ENCODE results near the gene GUCA1A. TPM values are rescaled to one million over a fixed set of nuclear protein-coding genes. Genes with fewer than 3 reads are reported as not detected.
A peak's percentile ranks its signal among the peaks of the same experiment; 100 is the strongest.
"Not testable (repeated sequence)": the region's sequence is repeated elsewhere in the genome, so short reads cannot be mapped to it uniquely, and the experiment has no call there.

Gene GUCA1A
- total RNA-seq, 1 experiment from 2014 or later, result not detected

DNA sequence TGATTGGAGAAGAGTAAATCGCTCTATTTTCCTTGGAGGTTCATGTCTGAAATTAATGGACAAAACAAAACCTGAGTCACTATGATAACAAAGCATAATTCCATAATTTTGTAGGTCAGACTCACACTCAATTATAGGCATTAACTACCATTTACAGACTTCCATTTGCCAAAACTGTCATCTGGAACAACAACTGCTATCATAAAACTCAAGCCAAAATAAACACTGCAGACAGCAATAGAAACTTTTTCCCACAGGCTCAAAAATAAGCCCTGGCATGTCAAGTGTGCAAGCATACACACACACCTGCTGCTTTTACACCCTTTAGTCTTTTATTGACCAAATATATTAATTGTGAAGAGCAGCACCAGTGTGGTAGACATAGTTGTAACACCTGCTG, 37.4 kb downstream of the GUCA1A start:
- H3K9ac ChIP-seq (ENCODE audit: low read length), result peak overlapping the region; percentile 73
- CTCF ChIA-PET, result no interaction called here
- H3K36me3 ChIP-seq (ENCODE audit: low read depth, low read length), result peaks cover 49% of the 10 kb centered on the region
- POLR2A ChIA-PET (ENCODE audit: unreplicated experiment), result no interaction called here
- ATAC-seq, result peak; percentile 8
- peaks cover 90% of the 10 kb centered on the region for H3K4me1 ChIP-seq (ENCODE audit: insufficient read depth, low read length)
- no peaks in the 10 kb centered on the region for H3K9me3 ChIP-seq (ENCODE audit: low read length)
- H3K9me2 ChIP-seq (replicated peaks; ENCODE audit: low read length), result no peaks in the 10 kb centered on the region
- intact Hi-C loops (cut with micrococcal nuclease), result no loop called here
- peak overlapping the region; percentile 91 for H3K27ac ChIP-seq (ENCODE audit: low read length)
- H3F3A ChIP-seq (ENCODE audit: low read length, unreplicated experiment), result peaks cover 27% of the 10 kb centered on the region
- no peaks in the 10 kb centered on the region for H4K20me1 ChIP-seq (ENCODE audit: low read length)
- no peak overlapping the region for H3K4me3 ChIP-seq (ENCODE audit: low read length)
- H2AFZ ChIP-seq (ENCODE audit: low read length), result no peak overlapping the region
- H3K4me2 ChIP-seq (ENCODE audit: low read length), result peak overlapping the region; percentile 49
- H3K79me2 ChIP-seq (ENCODE audit: low read length), result peaks cover 47% of the 10 kb centered on the region
- peak; percentile 42 for DNase-seq
- no TSS peak for BruUV-seq (replicated peaks)
- TF ChIP-seq, protein P1, sequence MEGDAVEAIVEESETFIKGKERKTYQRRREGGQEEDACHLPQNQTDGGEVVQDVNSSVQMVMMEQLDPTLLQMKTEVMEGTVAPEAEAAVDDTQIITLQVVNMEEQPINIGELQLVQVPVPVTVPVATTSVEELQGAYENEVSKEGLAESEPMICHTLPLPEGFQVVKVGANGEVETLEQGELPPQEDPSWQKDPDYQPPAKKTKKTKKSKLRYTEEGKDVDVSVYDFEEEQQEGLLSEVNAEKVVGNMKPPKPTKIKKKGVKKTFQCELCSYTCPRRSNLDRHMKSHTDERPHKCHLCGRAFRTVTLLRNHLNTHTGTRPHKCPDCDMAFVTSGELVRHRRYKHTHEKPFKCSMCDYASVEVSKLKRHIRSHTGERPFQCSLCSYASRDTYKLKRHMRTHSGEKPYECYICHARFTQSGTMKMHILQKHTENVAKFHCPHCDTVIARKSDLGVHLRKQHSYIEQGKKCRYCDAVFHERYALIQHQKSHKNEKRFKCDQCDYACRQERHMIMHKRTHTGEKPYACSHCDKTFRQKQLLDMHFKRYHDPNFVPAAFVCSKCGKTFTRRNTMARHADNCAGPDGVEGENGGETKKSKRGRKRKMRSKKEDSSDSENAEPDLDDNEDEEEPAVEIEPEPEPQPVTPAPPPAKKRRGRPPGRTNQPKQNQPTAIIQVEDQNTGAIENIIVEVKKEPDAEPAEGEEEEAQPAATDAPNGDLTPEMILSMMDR (conservative IDR thresholded peaks at IDR 0.05; ENCODE audit: low read depth, low read length), result no peak
- no peak for TF ChIP-seq EZH2phosphoT487 (IDR thresholded peaks at IDR 0.05; ENCODE audit: borderline replicate concordance, low read length)
- no peak for TF ChIP-seq EZH2 (IDR thresholded peaks at IDR 0.05; ENCODE audit: low read length, unreplicated experiment)
- no peaks in the 10 kb centered on the region for H3K27me3 ChIP-seq (ENCODE audit: low read length)

GRCh38 chr6:42211726-42212125, 38.6 kb downstream of the GUCA1A start:
- BruUV-seq (replicated peaks), result no TSS peak
- Histone ChIP-seq H4K20me1 (ENCODE audit: low read length) (no peaks in the 10 kb centered on the region), H3K27me3 (ENCODE audit: low read length) (no peaks in the 10 kb centered on the region), H3K36me3 (ENCODE audit: low read depth, low read length) (peaks cover 45% of the 10 kb centered on the region), H3K9ac (ENCODE audit: low read length) (peak overlapping the region; percentile 73), H3K4me3 (ENCODE audit: low read length) (peak overlapping the region; percentile 39), H3K4me1 (ENCODE audit: insufficient read depth, low read length) (peaks cover 89% of the 10 kb centered on the region), H2AFZ (ENCODE audit: low read length) (no peak overlapping the region), H3F3A (ENCODE audit: low read length, unreplicated experiment) (peaks cover 28% of the 10 kb centered on the region), H3K9me2 (replicated peaks; ENCODE audit: low read length) (no peaks in the 10 kb centered on the region), H3K27ac (ENCODE audit: low read length) (peak overlapping the region; percentile 91), H3K79me2 (ENCODE audit: low read length) (peaks cover 52% of the 10 kb centered on the region), H3K4me2 (ENCODE audit: low read length) (peak overlapping the region; percentile 69), H3K9me3 (ENCODE audit: low read length) (no peaks in the 10 kb centered on the region)
- POLR2A ChIA-PET (ENCODE audit: unreplicated experiment), result interaction anchor here (0.7 kb wide), 1 partner anchor 336 kb away, joined by 4 read pairs; no protein-coding TSS in a partner anchor
- no peak for TF ChIP-seq EZH2phosphoT487 (IDR thresholded peaks at IDR 0.05; ENCODE audit: borderline replicate concordance, low read length)
- no peak for TF ChIP-seq EZH2 (IDR thresholded peaks at IDR 0.05; ENCODE audit: low read length, unreplicated experiment)
- TF ChIP-seq, protein P1 (conservative IDR thresholded peaks at IDR 0.05; ENCODE audit: low read depth, low read length), result no peak
- ATAC-seq (no peak), DNase-seq (no peak)
- intact Hi-C loops (cut with micrococcal nuclease), result loop anchor here (2.0 kb wide), 1 partner anchor 13 kb away; no protein-coding TSS in a partner anchor
- CTCF ChIA-PET, result interaction anchor here (0.6 kb wide), 1 partner anchor 12 kb away, joined by 3 read pairs; no protein-coding TSS in a partner anchor

DNA sequence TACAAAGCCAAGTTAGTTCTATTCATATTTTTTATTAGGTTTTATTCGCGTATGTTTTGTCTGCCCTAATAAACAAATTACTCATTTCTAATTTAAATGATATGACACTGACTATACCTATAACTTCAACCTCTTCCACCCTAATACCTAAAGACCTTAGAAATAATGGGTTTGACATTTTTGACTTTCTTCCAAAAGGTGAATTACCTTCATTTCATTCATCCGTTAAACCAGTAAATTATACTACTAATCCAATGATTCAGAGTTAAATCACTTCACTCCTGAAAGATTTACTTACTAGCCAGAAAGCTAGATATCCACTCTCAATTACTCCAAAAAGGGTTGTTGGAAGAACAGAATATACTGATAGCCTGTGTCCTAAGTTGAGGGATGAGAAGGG, 39.3 kb downstream of the GUCA1A start:
- no peak for TF ChIP-seq EZH2phosphoT487 (IDR thresholded peaks at IDR 0.05; ENCODE audit: borderline replicate concordance, low read length)
- TF ChIP-seq, protein P1 (conservative IDR thresholded peaks at IDR 0.05; ENCODE audit: low read depth, low read length), result no peak
- TF ChIP-seq EZH2 (IDR thresholded peaks at IDR 0.05; ENCODE audit: low read length, unreplicated experiment), result no peak
- Histone ChIP-seq H3K27ac (ENCODE audit: low read length) (peak overlapping the region; percentile 91), H3K27me3 (ENCODE audit: low read length) (no peaks in the 10 kb centered on the region), H3K9me2 (replicated peaks; ENCODE audit: low read length) (no peaks in the 10 kb centered on the region), H2AFZ (ENCODE audit: low read length) (no peak overlapping the region), H4K20me1 (ENCODE audit: low read length) (no peaks in the 10 kb centered on the region), H3K4me2 (ENCODE audit: low read length) (peak overlapping the region; percentile 69), H3K9ac (ENCODE audit: low read length) (peak overlapping the region; percentile 73), H3F3A (ENCODE audit: low read length, unreplicated experiment) (peaks cover 28% of the 10 kb centered on the region), H3K4me1 (ENCODE audit: insufficient read depth, low read length) (peaks cover 84% of the 10 kb centered on the region), H3K4me3 (ENCODE audit: low read length) (peak overlapping the region; percentile 4; the same call in 1 of the 2 replicates), H3K9me3 (ENCODE audit: low read length) (no peaks in the 10 kb centered on the region), H3K79me2 (ENCODE audit: low read length) (peaks cover 59% of the 10 kb centered on the region), H3K36me3 (ENCODE audit: low read depth, low read length) (peaks cover 45% of the 10 kb centered on the region)
- BruUV-seq (replicated peaks), result no TSS peak
- ChIA-PET POLR2A (ENCODE audit: unreplicated experiment) (interaction anchor here (0.6 kb wide), 1 partner anchor 123 kb away, joined by 3 read pairs; no protein-coding TSS in a partner anchor), CTCF (interaction anchor here (0.7 to 1.0 kb wide), 3 partner anchors 15 to 335 kb away, joined by 3 to 4 read pairs (median 3); no protein-coding TSS in a partner anchor)
- intact Hi-C loops (cut with micrococcal nuclease), result loop anchor here (2.0 kb wide), 1 partner anchor 14 kb away; no protein-coding TSS in a partner anchor
- DNase-seq (peak; percentile 91), ATAC-seq (peak; percentile 35)

DNA sequence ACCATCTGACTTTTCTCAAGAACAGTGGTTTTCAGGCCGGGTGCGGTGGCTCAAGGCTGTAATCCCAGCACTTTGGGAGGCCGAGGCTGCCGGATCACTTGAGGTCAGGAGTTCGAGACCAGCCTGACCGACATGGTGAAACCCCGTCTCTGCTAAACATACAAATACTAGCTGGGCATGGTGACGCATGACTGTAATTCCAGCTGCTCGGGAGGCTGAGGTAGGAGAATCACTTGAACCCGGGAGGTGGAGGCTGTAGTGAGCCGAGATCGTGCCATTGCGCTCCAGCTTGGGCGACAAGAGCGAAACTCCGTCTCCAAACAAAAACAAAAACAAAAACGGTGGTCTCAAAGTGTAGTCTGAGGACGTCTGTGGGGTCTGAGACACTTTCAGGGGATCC, 43.3 kb downstream of the GUCA1A start:
- intact Hi-C loops (cut with micrococcal nuclease); H2AFZ ChIP-seq (ENCODE audit: low read length); H4K20me1 ChIP-seq (ENCODE audit: low read length); H3K9me2 ChIP-seq (replicated peaks; ENCODE audit: low read length); CTCF ChIA-PET; ATAC-seq; DNase-seq; H3K9me3 ChIP-seq (ENCODE audit: low read length); H3K27me3 ChIP-seq (ENCODE audit: low read length); BruUV-seq (replicated peaks); POLR2A ChIA-PET (ENCODE audit: unreplicated experiment): not testable (repeated sequence)
- Histone ChIP-seq H3K27ac (ENCODE audit: low read length) (peak overlapping the region; percentile 77), H3K36me3 (ENCODE audit: low read depth, low read length) (peaks cover 16% of the 10 kb centered on the region), H3K4me1 (ENCODE audit: insufficient read depth, low read length) (peaks cover 75% of the 10 kb centered on the region), H3K79me2 (ENCODE audit: low read length) (peaks cover 52% of the 10 kb centered on the region), H3K9ac (ENCODE audit: low read length) (peak overlapping the region; percentile 95), H3F3A (ENCODE audit: low read length, unreplicated experiment) (peaks cover 13% of the 10 kb centered on the region), H3K4me3 (ENCODE audit: low read length) (peak overlapping the region; percentile 85), H3K4me2 (ENCODE audit: low read length) (peak overlapping the region; percentile 84)
